Heart left ventricle (tissue), 13 donors: Measurements from ENCODE around the gene FXYD7.

Experiments used
- POLR2A ChIP-seq, 2 donors: fragments of 450-650 bp; IDR thresholded peaks; one replicate each; pipeline ENCODE4 v1.6.1; 2017; ENCODE audit warnings: antibody characterized with exemption in 2 of 2, mild to moderate bottlenecking in 2 of 2, moderate library complexity in 2 of 2
- TF ChIP-seq, protein P1 (sequence below), 12 donors: fragments of 200-600 bp; sonication (generic) in 4 of 12; IDR thresholded peaks; one replicate each; pipeline versions ENCODE4 v1.5.0 to v1.8.0; 2018 to 2022; ENCODE audit warnings: antibody characterized with exemption in 12 of 12, mild to moderate bottlenecking in 5 of 12
- donor health status: ischemic (EF 13 %, LVEDD 7.1; RV severe dilation, severe dysfunction).
- donor health status: DM: no; HTN: yes; CAD: no.
- donor health status: DM: no; HTN: no; CAD: no.
- donor health status: ischemic (EF 25% LVEDD 6.9; RV normal size, moderate dysfunction).
- donor health status: ischemic (EF 25% LVEDD 5.7; RV mildly dilated, moderate dysfunction).
- donor health status: ischemic (EF 35%, LVEDD 5.7; RV mildly dilated, moderate dysfunction).
- donor health status: nonischemic (EF 11% LVEDD 7.7; RV severe dilation, severe dysfunction).
- donor health status: DM: yes; HTN: yes; CAD: no.
- donor health status: PGD.
- donor health status: ischemic (EF 29% LVEDD 5.4; RV normal size, mild dysfunction).
- donor health status: nonischemic (EF 23%, LVEDD 6.1; RV moderate dilation, normal function).

GRCh38 chr19:35138305-35138892, 4.7 kb upstream of the FXYD7 start, which contains the start of gene FXYD1:
- TF ChIP-seq, protein P1, sequence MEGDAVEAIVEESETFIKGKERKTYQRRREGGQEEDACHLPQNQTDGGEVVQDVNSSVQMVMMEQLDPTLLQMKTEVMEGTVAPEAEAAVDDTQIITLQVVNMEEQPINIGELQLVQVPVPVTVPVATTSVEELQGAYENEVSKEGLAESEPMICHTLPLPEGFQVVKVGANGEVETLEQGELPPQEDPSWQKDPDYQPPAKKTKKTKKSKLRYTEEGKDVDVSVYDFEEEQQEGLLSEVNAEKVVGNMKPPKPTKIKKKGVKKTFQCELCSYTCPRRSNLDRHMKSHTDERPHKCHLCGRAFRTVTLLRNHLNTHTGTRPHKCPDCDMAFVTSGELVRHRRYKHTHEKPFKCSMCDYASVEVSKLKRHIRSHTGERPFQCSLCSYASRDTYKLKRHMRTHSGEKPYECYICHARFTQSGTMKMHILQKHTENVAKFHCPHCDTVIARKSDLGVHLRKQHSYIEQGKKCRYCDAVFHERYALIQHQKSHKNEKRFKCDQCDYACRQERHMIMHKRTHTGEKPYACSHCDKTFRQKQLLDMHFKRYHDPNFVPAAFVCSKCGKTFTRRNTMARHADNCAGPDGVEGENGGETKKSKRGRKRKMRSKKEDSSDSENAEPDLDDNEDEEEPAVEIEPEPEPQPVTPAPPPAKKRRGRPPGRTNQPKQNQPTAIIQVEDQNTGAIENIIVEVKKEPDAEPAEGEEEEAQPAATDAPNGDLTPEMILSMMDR (IDR thresholded peaks at IDR 0.05) = no peak
- peak in 1 of 2 donors; percentile 41 for TF ChIP-seq POLR2A (IDR thresholded peaks at IDR 0.05)
